B cell (primary cell): ENCODE data around the gene NHSL1. TPM values are rescaled to one million over a fixed set of nuclear protein-coding genes. Genes with fewer than 3 reads are reported as not detected.

Source experiments
- ATAC-seq: fragments of 200-7000 bp; cut with Tn5 transposase; one replicate; pipeline ENCODE4 v1.10.0; 2021; ENCODE audit warnings: low read depth, mild to moderate bottlenecking, moderate number of reproducible peaks, moderate library complexity
- CTCF ChIA-PET: fragments of 350-600 bp; sonication (Branson Sonifier 250); formaldehyde crosslinking; loops from one replicate; lab custom pipeline; 2021; ENCODE audit warnings: antibody characterized with exemption, inconsistent platforms; lab: Charles Lee
- POLR2A ChIA-PET: fragments of 350-600 bp; sonication (Branson Sonifier 250); formaldehyde crosslinking; loops from one replicate; lab custom pipeline; 2021; ENCODE audit warnings: antibody characterized with exemption; lab: Charles Lee
- DNase-seq: peaks from one replicate; pipeline ENCODE4 v3.0.0; 2013
- H2AFZ ChIP-seq: 2 replicates; pipeline ENCODE4 v1.6.1; 2012; ENCODE audit warnings: mild to moderate bottlenecking, low read depth, low read length; ENCODE audit not compliant: insufficient read depth, poor library complexity, severe bottlenecking
- H3K27ac ChIP-seq, 2 donors: 1 replicate in 1 of 2; 2 replicates in 1 of 2; pipeline ENCODE4 v1.5.1; 2012 to 2013; ENCODE audit warnings: low read length in 2 of 2, mild to moderate bottlenecking in 2 of 2, moderate library complexity in 1 of 2
- H3K27me3 ChIP-seq, 4 experiments: fragments of 200-600 bp in 1 of 4; sonication (generic) in 1 of 4; replicated peaks in 1 of 4; 1 replicate in 2 of 4; 2 replicates in 2 of 4; pipeline versions ENCODE4 v1.6.1 to v1.7.0; 2013 to 2016; ENCODE audit warnings: low read length in 3 of 4, mild to moderate bottlenecking in 2 of 4, mixed read lengths in 1 of 4, moderate library complexity in 1 of 4; ENCODE audit not compliant: insufficient read depth in 4 of 4, control insufficient read depth in 3 of 4; ENCODE audit errors: control extremely low read depth in 1 of 4
- H3K36me3 ChIP-seq, 2 experiments: replicated peaks in 1 of 2; 1 replicate in 1 of 2; 2 replicates in 1 of 2; pipeline versions ENCODE4 v1.6.1 to v1.7.1; 2013; ENCODE audit warnings: low read length in 1 of 2; ENCODE audit not compliant: insufficient read depth in 2 of 2, control insufficient read depth in 1 of 2; ENCODE audit errors: control extremely low read depth in 1 of 2, extremely low read depth in 1 of 2
- H3K4me1 ChIP-seq, 2 donors: fragments of 200-600 bp in 1 of 2; sonication (generic) in 1 of 2; 1 replicate in 1 of 2; 2 replicates in 1 of 2; pipeline versions ENCODE4 v1.5.1 to v1.6.1; 2013 to 2017; ENCODE audit warnings: low read length in 2 of 2; ENCODE audit not compliant: control insufficient read depth in 2 of 2, insufficient read depth in 2 of 2
- H3K4me2 ChIP-seq: replicated peaks from 2 replicates; pipeline ENCODE3; 2012; ENCODE audit warnings: mild to moderate bottlenecking, low read depth, low read length; ENCODE audit not compliant: poor library complexity, severe bottlenecking
- H3K4me3 ChIP-seq, 5 experiments: fragments of 200-600 bp in 1 of 5; sonication (generic) in 1 of 5; 1 replicate in 3 of 5; 2 replicates in 2 of 5; pipeline versions ENCODE4 v1.5.1 to v1.7.0; 2011 to 2016; ENCODE audit warnings: low read length in 4 of 5, mild to moderate bottlenecking in 4 of 5, low read depth in 2 of 5, control low read depth in 1 of 5, moderate library complexity in 1 of 5; ENCODE audit not compliant: insufficient read depth in 1 of 5; ENCODE audit errors: control extremely low read depth in 1 of 5, extremely low read depth in 1 of 5
- H3K79me2 ChIP-seq: fragments of 200-600 bp; sonication (generic); one replicate; pipeline ENCODE4 v1.6.0; 2016; ENCODE audit warnings: low read length; ENCODE audit not compliant: control insufficient read depth, insufficient read depth
- H3K9ac ChIP-seq: fragments of 200-600 bp; sonication (generic); 2 replicates; pipeline ENCODE4 v1.6.1; 2017; ENCODE audit warnings: mild to moderate bottlenecking, low read length, moderate library complexity
- H3K9me3 ChIP-seq, 3 donors: one replicate each; pipeline versions ENCODE4 v1.6.1 to v1.7.1; 2013; ENCODE audit warnings: low read length in 2 of 3; ENCODE audit not compliant: control insufficient read depth in 2 of 3, insufficient read depth in 1 of 3; ENCODE audit errors: control extremely low read depth in 1 of 3
- H4K20me1 ChIP-seq: 2 replicates; pipeline ENCODE4 v1.6.0; 2012; ENCODE audit warnings: mild to moderate bottlenecking, low read length; ENCODE audit not compliant: insufficient read depth, control insufficient read depth, poor library complexity, severe bottlenecking
- H3K27ac Mint-ChIP-seq: one replicate; pipeline ENCODE4 v1.8.0; 2021; ENCODE audit warnings: mixed read lengths
- H3K27me3 Mint-ChIP-seq: one replicate; pipeline ENCODE4 v1.8.0; 2021; ENCODE audit warnings: mixed read lengths
- H3K4me1 Mint-ChIP-seq: one replicate; pipeline ENCODE4 v1.8.0; 2021; ENCODE audit warnings: mixed read lengths
- H3K4me3 Mint-ChIP-seq: one replicate; pipeline ENCODE4 v1.8.0; 2021; ENCODE audit warnings: mixed read lengths
- H3K9me3 Mint-ChIP-seq: one replicate; pipeline ENCODE4 v1.8.0; 2022; ENCODE audit warnings: mixed read lengths; ENCODE audit not compliant: insufficient read depth
- EZH2 ChIP-seq: IDR thresholded peaks from 2 replicates; pipeline ENCODE4 v1.6.1; 2012; ENCODE audit warnings: borderline replicate concordance, low read depth, mild to moderate bottlenecking, moderate library complexity, low read length; ENCODE audit not compliant: insufficient read depth, poor library complexity, severe bottlenecking
- WGBS: methylation state at CpG from one replicate; pipeline ENCODE4 v1.1.5; 2013; ENCODE audit warnings: missing lambda C conversion rate; ENCODE audit not compliant: insufficient coverage; 5-methylcytosine and 5-hydroxymethylcytosine counted together
- intact Hi-C: fragments of 100-400 bp; cut with micrococcal nuclease; formaldehyde crosslinking; loops from one replicate; pipeline ENCODE4 v1.10.0; 2022
- polyA plus RNA-seq: library from polyadenylated mRNA; depleted of rRNA; stranded (reverse); fragments of >200 nt; gene quantifications from 2 replicates; pipeline ENCODE4 v1.2.3, GENCODE V29; 2012
- total RNA-seq, 2 donors: library from RNA; stranded (reverse); fragments of 120-200 nt in 1 of 2; gene quantifications; 1 replicate in 1 of 2; 2 replicates in 1 of 2; pipeline versions ENCODE4 v1.2.3 to v1.2.4, GENCODE V29; 2013 to 2022
- TF ChIP-seq, protein P1 (sequence below): fragments of 200-600 bp; IDR thresholded peaks from one replicate; pipeline ENCODE4 v1.8.0; 2022; ENCODE audit warnings: antibody characterized with exemption, mild to moderate bottlenecking

Gene NHSL1
- total and polyA plus RNA-seq, 2 donors (not counting 1 experiment from before 2014, with no cell fraction given): 0.04 to 0.10 TPM

DNA sequence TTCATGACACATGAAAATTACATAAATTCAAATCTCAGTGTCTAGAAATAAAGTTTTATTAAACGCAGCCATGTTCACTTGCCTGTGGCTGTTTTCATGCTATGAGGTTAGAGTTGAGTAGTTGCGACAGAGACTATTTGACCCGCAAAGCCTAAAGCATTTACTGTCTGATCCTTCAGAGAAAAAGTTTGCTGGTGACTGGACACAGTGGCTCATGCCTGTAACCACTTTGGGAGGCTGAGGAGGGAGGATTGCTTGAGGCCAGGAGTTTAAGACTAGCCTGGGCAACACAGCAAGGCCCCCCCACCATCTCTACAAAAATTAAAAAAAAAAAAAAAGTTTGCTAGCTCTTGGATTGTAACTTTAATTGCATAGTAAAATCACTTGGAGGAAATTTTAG lies 112.4 kb downstream of the NHSL1 start:
- Histone ChIP-seq H4K20me1 (no peaks in the 10 kb centered on the region), H3K4me3 (no peak overlapping the region), H3K36me3 (no peaks in the 10 kb centered on the region), H2AFZ (no peak overlapping the region), H3K4me2 (no peak overlapping the region), H3K27ac (no peak overlapping the region), H3K79me2 (no peaks in the 10 kb centered on the region), H3K4me1 (no peaks in the 10 kb centered on the region), H3K27me3 (no peaks in the 10 kb centered on the region), H3K9ac (no peak overlapping the region), H3K9me3 (no peaks in the 10 kb centered on the region)
- 100% methylated on average over 2 of the region's 3 CpGs for WGBS
- ChIA-PET CTCF (no interaction called here), POLR2A (no interaction called here)
- Mint-ChIP-seq H3K9me3 (no peaks in the 10 kb centered on the region), H3K4me3 (no peak overlapping the region), H3K4me1 (no peaks in the 10 kb centered on the region), H3K27ac (no peak overlapping the region), H3K27me3 (peaks cover 11% of the 10 kb centered on the region)
- DNase-seq (no peak), ATAC-seq (no peak)
- intact Hi-C loops: no loop called here
- TF ChIP-seq, protein P1, sequence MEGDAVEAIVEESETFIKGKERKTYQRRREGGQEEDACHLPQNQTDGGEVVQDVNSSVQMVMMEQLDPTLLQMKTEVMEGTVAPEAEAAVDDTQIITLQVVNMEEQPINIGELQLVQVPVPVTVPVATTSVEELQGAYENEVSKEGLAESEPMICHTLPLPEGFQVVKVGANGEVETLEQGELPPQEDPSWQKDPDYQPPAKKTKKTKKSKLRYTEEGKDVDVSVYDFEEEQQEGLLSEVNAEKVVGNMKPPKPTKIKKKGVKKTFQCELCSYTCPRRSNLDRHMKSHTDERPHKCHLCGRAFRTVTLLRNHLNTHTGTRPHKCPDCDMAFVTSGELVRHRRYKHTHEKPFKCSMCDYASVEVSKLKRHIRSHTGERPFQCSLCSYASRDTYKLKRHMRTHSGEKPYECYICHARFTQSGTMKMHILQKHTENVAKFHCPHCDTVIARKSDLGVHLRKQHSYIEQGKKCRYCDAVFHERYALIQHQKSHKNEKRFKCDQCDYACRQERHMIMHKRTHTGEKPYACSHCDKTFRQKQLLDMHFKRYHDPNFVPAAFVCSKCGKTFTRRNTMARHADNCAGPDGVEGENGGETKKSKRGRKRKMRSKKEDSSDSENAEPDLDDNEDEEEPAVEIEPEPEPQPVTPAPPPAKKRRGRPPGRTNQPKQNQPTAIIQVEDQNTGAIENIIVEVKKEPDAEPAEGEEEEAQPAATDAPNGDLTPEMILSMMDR: no peak
- TF ChIP-seq EZH2: no peak

DNA sequence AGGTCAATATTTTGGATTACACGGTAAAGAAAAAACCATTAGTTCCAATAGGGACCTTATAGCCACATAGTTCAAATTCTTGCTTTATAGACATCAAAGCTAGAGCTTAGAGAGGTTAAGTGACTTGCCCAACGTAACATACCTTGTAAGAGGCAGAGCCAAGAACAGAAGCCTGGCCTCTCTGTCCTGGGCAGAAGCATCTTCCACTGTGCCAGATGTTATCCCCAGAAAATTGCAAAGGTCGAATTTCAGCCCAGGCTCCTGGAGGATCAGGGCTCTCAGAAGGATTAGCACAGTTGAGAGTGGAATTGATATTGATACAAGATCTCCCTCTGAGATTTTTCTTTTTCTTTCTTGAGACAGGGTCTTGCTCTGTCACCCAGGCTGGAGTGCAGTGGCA lies 115.5 kb downstream of the NHSL1 start:
- no peaks in the 10 kb centered on the region for H3K9me3 Mint-ChIP-seq
- no peaks in the 10 kb centered on the region for H3K79me2 ChIP-seq
- no peak overlapping the region for H3K9ac ChIP-seq
- H3K4me1 Mint-ChIP-seq: no peaks in the 10 kb centered on the region
- H3K4me3 ChIP-seq: no peak overlapping the region
- H2AFZ ChIP-seq: no peak overlapping the region
- H3K27me3 Mint-ChIP-seq: peaks cover 3% of the 10 kb centered on the region
- no peaks in the 10 kb centered on the region for H3K36me3 ChIP-seq
- WGBS: 80% methylated on average over 2 of the region's 3 CpGs
- H3K4me1 ChIP-seq: no peaks in the 10 kb centered on the region
- H3K27ac ChIP-seq: no peak overlapping the region
- H4K20me1 ChIP-seq: no peaks in the 10 kb centered on the region
- H3K4me2 ChIP-seq: no peak overlapping the region
- intact Hi-C loops: no loop called here
- no peak overlapping the region for H3K27ac Mint-ChIP-seq
- H3K4me3 Mint-ChIP-seq: no peak overlapping the region
- CTCF ChIA-PET: no interaction called here
- TF ChIP-seq, protein P1: no peak
- TF ChIP-seq EZH2: no peak
- POLR2A ChIA-PET: no interaction called here
- DNase-seq: no peak
- H3K9me3 ChIP-seq: no peaks in the 10 kb centered on the region
- no peak for ATAC-seq
- H3K27me3 ChIP-seq: no peaks in the 10 kb centered on the region
